C4-2B (cell line): ENCODE data around the gene IGF2BP1.

Source experiments
- ZFX ChIP-seq: fragments of 450-650 bp; IDR thresholded peaks from 2 replicates; pipeline ENCODE4 v1.6.1; 2017
- TF ChIP-seq, protein P1 (sequence below): fragments of 450-650 bp; conservative IDR thresholded peaks from 2 replicates; pipeline ENCODE4 v1.5.1; 2017; ENCODE audit warnings: mild to moderate bottlenecking

DNA sequence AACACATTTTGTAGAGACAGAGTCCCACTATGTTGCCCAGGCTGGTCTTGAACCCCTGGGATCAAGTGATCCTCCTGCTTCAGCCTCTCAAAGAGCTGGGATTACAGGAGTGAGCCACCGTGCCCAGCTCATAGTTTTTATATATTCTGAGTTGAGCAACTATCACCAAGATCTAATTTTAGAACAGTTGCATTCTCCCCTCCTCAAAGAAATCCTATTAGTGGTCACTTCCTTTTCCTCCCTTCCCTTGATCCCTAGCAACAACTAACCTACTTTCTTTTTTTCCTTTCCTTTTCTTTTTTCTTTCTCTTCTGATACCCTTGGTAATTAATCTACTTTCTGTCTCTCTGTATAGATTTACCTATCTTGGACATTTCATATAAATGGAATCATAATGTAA is 73.9 kb downstream of the IGF2BP1 start:
- TF ChIP-seq, protein P1, sequence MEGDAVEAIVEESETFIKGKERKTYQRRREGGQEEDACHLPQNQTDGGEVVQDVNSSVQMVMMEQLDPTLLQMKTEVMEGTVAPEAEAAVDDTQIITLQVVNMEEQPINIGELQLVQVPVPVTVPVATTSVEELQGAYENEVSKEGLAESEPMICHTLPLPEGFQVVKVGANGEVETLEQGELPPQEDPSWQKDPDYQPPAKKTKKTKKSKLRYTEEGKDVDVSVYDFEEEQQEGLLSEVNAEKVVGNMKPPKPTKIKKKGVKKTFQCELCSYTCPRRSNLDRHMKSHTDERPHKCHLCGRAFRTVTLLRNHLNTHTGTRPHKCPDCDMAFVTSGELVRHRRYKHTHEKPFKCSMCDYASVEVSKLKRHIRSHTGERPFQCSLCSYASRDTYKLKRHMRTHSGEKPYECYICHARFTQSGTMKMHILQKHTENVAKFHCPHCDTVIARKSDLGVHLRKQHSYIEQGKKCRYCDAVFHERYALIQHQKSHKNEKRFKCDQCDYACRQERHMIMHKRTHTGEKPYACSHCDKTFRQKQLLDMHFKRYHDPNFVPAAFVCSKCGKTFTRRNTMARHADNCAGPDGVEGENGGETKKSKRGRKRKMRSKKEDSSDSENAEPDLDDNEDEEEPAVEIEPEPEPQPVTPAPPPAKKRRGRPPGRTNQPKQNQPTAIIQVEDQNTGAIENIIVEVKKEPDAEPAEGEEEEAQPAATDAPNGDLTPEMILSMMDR, result no peak
- no peak for TF ChIP-seq ZFX
